Central memory CD4-positive, alpha-beta T cell (primary cell): Measurements from ENCODE around the gene MAPK8.
"Not testable (repeated sequence)": the region's sequence is repeated elsewhere in the genome, so short reads cannot be mapped to it uniquely, and the experiment has no call there.

Experiments
- DNase-seq: peaks from one replicate; pipeline ENCODE4 v3.0.0; 2022

The MAPK8 gene

DNA sequence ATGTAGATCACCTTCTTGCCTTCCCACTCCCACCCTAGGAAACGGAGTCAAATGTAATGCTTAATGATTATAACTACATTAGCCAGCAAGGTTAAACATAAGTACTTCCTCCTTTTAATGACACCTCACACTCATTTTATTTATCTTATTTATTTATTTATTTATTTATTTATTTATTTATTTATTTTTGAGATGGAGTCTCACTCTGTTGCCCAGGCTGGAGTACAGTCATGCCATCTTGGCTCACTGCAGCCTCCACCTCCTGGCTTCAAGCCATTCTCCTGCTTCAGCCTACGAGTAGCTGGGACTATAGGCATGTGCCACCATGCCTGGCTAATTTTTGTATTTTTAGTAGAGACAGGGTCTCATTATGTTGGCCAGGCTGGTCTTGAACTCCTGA lies 115.4 kb downstream of the MAPK8 start:
- not testable (repeated sequence) for DNase-seq

DNA sequence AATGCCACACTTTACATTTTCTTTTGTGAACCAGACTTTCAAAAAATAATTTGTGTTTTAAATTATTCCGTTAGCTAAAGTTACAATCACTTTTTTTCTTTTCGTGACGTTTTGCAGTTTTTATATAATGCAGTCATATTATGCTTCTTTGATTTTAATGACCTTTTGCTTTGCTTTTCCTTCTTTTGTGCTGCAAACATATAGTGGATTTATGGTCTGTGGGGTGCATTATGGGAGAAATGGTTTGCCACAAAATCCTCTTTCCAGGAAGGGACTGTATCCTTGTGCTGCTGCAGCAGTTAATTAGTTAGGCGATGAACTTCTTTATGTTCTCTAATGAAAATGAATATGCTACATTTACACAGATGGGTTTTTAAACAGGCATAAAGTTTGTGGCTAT lies 117.4 kb downstream of the MAPK8 start:
- DNase-seq, result no peak

DNA sequence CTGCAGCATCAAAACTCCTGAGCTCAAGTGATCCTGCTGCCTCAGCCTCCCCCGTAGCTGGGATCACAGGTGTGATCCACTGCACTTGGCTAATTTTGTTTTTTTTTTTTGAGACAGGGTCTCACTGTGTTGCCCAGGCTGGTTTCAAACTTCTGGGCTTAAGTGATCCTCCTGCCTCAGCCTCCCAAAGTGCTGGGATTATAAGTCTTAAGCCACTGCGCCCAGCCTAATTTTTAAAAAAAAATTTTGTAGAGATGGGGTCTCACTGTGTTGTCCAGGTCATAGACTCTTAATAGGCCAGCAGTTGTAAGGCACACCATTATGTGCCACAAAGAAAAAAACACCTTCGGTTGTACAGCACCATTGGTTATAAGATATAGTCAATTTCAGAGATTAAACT lies 122.4 kb downstream of the MAPK8 start:
- DNase-seq, result no peak

DNA sequence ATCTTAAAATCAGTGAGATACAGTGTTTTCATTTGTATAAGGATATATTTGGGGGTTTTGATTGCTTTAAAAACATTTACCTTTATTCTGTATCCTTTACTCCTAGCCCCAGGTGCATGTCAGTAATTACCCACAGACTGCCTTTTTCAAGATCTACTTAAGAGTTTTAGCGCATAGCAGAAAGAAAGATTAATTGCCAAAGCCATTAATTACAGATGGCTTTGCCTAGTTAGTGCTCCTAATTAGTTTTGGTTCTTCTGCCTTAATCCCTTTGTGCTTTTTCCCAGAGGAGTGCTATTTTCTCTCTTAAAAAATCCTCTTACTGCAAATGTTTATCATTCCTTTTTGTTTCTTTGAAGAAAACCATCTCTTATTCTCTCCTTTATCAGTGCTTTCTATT lies 122.8 kb downstream of the MAPK8 start:
- DNase-seq, result no peak

DNA sequence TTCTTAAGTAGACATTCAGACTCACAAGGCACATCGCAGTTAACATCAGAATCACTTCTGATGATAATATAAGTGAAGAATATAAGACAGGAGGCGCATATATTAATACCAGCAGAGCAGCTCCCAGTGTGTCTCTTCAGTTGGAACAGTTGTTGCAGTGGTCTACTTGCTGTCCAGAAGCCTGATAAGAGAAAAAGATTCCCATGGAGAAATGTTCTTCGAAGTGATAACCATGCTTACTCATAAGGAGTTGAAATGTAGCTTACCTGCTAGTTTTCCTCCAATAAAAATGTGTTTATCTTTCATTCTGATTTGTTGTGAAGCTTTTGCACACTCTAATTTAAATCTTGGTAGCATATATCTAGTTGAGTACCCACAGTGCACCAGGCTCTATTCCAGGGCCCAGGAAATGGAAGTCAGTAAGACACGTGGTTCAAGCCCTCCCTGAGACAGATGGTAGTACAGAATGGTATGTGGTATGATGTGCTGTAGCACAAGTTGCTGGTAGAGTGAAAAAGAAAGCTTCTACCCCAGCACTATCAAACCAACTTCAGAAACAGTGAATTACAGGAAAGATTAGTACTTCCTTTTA lies 124.0 kb downstream of the MAPK8 start:
- DNase-seq, result no peak

DNA sequence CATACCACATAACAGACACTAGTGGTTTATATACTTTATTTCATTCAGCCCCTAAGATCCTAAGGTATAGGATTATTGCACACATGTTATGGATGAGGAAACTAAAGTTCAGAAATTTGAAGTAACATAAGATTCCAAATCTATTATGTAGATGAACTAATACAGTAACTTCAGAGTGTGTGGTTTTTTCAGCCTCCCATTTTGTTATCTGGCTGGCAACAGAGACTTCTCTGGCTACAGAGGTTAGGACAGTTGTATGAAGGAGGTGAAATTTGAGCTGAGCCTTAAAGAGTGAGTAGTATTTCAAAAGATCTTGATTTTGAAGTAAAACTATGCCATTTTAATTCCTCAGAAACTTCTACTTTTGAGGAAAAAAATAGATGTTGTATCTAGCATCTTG lies 125.4 kb downstream of the MAPK8 start:
- no peak for DNase-seq

DNA sequence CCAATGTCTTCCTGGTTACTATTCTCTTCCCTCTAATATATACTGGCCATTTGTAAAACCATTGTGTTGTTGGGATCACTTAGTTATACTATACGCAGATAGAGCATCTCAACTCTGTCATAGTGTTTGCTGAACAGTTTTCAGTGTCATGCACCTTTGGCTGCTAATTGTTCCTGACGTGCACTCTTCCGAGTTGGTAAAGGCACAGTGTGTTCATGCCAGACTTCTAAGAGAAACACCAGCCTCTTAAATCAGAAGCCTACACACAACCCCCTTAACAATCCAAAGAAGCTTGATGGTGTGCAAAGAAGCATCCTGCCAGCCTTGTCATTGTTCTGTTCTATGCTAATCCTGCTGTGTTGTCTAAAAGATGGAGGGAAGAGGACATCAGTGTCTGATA lies 131.1 kb downstream of the MAPK8 start:
- no peak for DNase-seq

DNA sequence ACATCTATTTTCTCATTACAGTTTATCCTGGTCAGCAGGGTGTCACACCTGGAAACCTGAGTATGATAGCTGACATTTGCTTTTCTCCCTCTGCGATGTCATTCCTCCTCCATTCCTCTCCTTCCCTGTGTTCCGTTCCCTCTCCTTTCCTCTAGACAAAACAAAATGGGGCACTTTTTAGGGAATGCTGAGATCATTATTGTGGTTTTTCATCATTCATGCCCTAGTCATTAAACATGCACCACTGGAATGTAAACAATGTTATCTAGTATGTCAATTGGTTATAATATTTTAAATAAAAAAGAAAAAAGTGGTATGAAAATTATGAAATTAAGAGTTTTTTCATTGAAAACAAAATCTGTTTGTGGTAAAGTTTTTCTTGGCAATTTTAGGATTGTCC lies 132.6 kb downstream of the MAPK8 start:
- no peak for DNase-seq

DNA sequence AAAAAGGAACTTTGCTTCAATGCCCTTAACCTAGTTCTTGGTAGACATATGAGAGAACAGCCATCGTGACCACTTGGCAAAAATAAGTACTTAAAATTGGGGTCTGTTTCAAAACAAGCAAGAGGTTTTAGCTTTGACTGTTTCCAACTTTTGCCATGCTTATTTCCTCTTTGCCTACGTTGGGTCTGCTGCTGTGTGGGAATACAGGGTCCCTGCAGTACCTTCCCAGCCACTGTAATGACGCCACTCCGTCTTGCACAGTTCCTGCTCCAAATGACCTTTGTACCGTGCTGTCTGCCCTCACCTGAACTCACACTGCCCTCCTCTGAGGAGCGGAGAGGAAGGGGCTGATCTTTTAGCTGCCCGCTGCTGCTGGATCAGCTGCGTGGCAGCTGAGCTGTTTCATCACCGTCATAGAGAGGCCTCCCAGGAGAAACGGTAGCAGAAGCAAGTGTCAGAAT lies 133.1 kb downstream of the MAPK8 start:
- DNase-seq, result no peak

DNA sequence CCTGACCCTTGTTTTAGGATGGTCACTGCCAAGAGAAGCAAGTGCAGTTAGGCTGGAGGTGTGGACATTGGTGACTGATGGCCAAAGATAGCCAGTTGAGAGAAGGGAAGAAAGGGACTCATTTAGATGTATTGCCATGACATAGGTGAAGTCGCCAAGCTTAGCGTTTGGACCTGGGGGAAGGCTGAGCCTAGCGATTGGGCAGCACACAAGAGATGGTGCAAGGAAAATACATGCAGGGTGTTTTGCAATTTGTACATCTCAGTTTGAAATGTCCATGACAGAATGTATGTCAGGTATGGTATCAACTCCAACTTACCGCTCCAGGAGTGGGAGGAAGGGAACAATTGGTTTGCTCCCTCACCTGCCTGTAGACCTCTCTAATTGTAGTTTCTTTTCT lies 134.3 kb downstream of the MAPK8 start:
- DNase-seq, result no peak

DNA sequence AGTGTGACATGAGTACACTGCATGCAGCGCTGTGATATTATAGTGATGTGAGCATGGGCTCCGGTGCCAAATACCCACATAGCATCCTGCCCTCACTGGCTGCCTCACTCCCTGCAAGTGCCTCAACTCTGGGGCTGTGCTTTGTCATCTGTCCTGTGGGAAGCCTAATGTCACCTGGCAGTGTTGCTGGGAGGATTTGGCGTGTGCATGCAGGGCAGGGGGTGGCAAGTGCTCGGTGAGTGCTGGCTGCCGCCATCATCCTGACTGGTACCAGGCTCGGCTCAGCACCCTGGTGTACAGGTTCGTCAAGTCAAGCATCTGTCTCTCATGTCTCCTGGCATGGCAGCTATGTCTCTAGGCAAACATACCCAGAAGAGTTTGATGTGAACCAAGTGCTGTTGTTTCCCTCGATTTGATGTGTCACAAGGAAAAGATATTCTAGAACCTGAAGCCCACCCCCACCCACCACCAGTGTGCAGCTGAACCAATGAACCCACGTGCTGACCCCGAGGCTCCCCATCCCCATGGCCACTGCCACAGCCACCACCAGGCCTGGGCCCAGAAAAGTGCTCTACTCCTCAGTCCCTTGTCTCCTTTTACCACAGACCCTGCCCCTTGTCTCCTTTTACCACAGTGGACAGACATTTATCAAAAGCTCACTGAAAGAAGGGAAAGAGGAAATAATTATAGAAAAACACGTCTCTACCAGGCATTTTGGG lies 135.8 kb downstream of the MAPK8 start:
- no peak for DNase-seq

DNA sequence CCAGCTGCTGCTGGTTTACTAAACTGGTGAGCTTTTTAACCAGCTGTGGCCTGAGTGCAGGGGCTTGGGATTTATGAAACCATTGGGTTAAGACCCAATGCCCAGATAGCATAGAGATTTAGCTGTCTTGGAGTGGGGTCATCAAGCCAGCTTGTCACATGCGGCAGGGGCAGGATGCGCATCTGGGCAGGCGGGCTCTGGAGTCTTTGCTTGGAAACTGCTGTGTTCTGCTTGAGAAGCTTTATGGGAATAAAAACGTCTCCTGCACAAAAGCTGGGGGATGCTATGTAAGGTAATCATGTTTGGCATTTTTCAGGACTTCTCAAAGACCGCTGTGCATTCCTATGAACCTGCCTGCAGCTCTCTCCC lies 136.3 kb downstream of the MAPK8 start:
- DNase-seq, result no peak

DNA sequence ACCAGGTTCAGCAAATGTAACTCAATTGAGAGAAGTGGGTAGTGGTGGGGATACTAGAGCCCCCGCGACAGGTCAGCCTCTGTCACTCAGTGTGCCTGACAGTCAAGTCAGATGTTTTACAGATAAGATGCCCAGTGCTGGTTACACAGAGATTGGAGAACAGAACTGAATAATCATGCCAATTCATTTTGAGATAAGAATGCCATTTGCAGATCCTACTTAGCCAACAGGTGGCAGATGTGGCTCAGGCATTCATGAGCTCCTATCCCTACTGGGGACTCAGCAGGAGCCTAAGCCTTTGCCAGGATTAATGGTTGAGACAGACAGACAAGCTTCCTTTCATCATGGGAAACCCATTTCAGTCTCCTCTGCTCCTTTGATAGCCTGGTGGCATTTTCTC lies 137.8 kb downstream of the MAPK8 start:
- no peak for DNase-seq

DNA sequence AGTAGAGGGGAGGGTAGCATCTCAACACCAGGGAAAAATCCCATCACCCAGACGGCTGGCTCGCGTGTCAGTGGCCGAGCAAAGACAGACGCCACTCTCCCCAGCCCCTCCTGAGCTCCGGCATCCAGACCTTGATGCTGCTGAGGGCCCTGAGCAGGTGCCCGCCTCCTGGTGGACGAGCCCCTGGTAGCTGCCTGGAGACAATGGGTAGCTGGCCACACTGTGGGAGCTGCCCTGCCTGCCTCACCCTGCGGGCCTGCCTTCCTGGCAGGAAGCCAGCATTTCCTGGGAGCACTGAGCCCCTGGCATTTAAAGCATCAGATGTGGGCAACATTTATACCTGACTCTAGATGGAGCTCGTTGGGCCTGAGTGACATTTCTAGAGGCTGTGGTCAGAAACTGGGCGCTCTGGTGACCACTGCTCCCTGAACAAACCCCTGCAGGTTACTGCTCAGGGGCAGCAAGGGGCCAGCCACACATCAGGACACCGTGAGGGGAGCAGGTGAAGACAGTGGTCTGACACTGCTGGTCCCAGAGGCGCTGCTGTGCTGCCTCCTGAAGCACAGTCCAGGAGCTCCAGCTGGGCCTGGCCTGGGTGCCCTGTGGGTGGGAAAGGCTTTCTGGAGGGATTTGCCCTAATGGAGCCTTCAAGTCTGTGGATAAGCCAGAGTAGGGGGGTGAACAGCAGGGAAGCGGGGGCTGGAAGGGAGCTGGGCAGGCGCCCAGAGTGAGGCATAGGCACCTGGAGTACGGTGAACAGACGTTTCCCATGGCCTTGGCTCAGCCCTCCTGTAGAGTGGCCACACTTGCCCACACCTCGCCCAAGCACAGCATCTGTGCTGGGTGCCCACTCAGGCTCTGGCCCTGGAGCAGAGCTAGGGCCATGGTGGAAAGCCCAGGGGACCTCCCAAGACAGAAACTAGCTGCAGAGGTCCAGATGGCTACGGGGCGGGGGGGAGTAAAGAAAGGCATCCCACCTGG lies 138.7 kb downstream of the MAPK8 start:
- no peak for DNase-seq

DNA sequence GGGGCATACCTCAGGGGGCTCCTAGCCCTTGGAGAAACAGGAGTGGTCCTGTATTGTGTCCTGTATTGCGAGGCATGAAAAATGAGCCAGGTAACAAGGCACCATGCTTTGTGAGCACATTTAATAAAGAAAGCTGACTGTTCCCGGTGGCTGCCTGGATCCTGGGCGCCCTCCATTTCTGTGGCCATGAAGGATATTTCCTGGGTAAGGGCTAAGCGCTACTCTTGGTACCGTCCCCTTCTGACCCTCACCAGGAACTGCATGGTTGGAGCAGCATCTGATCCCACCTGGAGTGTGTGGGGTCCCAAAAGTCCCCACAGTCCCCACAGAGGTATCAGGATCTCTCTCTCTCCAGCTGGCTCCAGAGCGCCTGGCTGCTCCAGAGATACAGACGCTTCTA lies 139.5 kb downstream of the MAPK8 start:
- no peak for DNase-seq

DNA sequence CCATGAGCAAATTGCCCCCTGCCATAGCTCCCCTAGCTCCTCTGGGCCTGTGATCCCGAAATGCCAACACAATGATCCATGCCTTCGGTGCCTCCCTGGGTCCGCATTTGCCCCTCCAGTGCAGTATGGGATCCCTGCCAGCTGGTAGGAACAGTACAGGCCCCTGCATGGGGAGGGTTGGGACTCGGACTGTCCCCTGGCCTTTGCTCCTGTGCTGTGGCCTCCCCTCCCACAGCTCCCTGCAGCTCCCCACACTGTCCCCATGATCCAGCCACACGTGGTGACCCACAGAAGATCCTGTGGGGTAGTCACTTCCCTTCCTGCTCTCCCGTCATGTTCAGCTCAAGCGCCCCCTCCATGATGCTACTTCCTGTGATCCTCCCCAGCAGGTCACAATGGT lies 140.3 kb downstream of the MAPK8 start:
- DNase-seq, result no peak

DNA sequence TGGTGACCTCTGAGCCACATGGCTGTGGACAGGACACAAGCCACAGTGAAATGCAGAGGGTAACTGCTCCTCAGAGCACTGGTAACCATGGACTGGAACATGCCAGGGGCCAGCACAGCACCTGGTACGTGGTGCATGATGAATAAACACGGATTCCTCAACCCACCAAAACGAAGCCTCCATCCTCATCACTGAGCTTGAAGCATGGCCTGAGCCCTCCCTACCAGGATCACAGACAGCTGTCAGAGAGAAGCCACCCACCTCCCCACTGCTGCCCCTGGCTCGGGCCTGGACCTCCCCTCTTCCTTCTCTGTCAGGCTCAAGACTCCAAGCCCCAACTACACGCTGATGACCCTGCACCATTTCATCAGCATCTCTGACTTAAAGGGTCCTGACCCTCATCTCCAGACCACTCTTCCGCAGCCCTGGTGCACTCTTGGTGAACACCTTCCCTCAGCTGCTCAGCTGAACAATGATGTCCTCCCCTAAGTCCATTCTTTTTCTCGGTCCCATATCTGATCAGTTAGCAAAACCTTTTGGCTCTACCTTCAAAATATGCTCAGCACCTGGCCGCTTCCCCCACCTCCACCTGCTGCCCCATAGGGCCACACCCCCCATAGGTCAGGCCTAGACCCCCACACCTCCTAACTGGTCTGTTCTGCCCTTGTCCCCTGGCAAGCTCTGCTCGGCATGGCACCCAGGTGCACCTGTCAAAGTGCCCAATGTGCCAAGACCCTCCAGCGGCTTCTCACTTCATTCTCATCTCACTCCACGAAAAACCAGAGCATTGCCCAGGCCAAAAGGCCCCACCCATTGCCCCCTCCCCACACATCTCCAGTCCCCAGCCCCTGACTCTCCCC lies 141.1 kb downstream of the MAPK8 start:
- no peak for DNase-seq

DNA sequence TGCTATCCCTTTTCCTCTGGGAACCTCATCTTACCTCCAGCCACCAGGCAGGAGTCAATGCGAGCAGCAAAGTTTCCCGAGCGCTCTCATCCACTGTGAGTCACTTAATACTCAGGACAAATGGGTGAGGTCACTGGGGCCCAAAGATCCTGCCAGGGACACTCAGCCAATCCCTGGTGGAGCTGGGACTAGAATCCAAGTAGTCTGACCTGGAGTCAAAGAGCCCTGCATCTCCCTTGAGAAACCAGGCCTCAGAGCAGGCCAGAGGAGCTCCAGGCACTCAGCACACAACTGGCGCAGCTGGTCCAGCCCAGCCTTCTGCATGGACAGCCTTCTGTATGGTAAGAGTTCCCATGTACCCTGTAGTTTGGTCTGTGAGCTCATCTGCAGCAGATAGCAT lies 142.3 kb downstream of the MAPK8 start:
- DNase-seq, result no peak

DNA sequence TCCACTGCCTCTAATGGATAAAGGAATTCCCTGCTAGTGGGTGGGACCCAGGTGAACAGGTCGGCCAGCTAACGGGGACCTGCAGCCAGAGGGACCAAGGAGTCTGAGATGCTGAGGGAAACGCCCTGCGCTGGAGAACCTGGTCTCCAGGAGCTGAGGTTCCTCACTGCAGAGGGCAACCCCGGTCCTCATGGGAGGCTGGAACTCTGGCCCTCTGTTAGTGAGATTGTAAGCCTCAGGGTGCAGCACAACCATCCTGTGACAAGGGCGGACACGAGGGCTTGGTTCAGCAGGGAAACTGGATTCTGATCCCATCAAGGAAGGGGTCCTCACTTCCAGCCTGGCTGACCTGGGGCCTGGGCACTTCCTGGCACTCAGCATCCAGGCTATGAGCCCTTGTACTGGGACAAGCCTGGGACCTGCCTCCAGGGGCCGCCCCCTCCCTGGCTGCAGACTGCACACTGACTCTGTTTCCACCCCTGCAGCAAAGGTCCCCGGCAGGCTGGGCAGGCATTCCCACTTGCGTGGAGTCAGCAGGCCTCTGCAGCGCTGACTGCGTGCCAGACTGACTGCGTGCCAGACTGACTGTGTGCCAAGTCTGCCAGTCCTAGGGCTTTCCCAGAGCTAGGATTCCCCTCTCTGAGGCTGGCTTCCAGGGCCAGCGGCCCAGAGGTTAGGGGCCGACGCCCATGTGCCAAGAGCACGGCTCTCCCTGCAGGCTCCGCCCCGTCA lies 143.2 kb downstream of the MAPK8 start:
- no peak for DNase-seq

DNA sequence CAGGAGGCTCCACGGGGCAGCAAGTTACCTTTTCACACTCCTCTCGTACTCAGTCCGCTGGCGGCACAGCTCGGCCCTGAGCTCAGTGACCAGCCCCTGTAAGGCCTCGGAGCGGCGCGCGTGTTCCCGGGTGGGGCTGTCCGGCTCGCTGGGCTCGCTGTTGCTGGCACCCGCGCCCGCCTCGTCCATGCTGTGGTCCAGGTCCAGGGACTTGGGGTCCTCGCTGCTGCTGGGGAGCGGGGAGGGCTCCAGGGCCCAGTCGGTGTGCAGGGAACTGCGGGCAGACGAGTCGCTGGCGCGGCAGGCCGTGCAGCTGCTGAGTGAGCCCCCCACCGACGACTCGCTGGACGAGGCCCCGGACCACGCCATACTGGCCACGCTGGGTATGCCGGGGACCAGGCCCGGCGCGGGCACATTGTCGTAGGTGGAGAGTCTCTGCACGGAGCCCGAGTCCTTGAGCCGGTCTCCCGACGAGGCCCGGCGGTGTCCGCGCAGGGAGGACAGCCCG lies 143.8 kb downstream of the MAPK8 start:
- DNase-seq, result no peak

DNA sequence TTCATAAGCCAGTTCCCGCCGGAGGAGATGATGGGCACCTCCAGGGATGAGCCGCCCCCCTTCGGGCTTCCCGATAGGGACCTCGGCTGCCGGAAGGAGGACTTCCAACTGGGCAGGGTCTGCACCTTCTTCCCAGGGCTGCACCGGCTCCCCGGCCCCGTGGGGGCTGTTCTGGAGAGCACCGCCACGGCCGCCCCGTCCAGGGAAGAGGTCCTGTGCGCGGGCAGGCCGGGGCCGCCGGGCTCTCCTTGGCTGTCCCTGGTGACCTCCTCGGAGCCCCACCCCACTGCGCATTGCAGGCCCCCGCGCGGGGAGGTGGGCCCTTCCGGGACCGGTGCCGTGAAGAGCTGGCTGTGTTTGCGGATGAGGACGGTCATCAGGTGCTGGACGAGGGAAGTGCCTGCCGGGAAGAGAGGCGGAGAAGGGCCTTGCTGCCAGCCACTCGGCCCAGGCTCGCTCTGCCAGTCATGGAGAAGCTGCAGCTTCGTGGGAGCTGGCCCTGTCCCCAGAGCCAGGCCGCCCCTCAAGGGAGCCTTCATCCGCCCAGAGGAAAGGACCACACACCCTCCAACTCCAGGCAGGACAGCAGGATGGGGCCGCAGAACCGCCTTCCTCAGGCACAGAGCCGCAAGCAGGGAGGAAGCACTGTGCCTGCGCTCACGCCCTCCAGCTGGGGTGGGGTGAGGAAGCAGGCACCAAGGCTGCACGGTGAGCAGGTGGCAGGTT lies 144.4 kb downstream of the MAPK8 start:
- no peak for DNase-seq
